NB4 (cell line): ENCODE results near the gene BRPF3.

Experiments
- CTCF ChIP-seq: IDR thresholded peaks from one replicate; pipeline ENCODE4 v1.5.1; 2012; ENCODE audit warnings: low read depth, low read length
- MAX ChIP-seq: IDR thresholded peaks from 2 replicates; pipeline ENCODE4 v1.6.1; 2011; ENCODE audit warnings: low read depth, low read length
- MYC ChIP-seq: IDR thresholded peaks from 2 replicates; pipeline ENCODE4 v1.6.1; 2011; ENCODE audit warnings: low read depth, low read length
- POLR2A ChIP-seq: IDR thresholded peaks from 2 replicates; pipeline ENCODE4 v1.6.1; 2011; ENCODE audit warnings: mild to moderate bottlenecking; ENCODE audit not compliant: insufficient read length; ENCODE audit errors: extremely low read depth

- no peak for TF ChIP-seq CTCF
- TF ChIP-seq MAX = no peak
- TF ChIP-seq POLR2A = no peak
- no peak for TF ChIP-seq MYC
Measured at GRCh38 chr6:36209606-36210005, 13.1 kb downstream of the BRPF3 start.
